ENCODE results near the gene NRIP1.

The NRIP1 gene

GRCh38 chr21:15003463-15004135 lies 61.2 kb downstream of the NRIP1 start:
- no peak for TF ChIP-seq TAF1 (IDR thresholded peaks at IDR 0.05; ENCODE audit: borderline replicate concordance, low read depth, low read length)
- no peak for TF ChIP-seq POLR2A (IDR thresholded peaks at IDR 0.05; ENCODE audit: low read depth, low read length)
- no peak for TF ChIP-seq POLR2AphosphoS5 (IDR thresholded peaks at IDR 0.05; ENCODE audit: low read depth, low read length)

DNA sequence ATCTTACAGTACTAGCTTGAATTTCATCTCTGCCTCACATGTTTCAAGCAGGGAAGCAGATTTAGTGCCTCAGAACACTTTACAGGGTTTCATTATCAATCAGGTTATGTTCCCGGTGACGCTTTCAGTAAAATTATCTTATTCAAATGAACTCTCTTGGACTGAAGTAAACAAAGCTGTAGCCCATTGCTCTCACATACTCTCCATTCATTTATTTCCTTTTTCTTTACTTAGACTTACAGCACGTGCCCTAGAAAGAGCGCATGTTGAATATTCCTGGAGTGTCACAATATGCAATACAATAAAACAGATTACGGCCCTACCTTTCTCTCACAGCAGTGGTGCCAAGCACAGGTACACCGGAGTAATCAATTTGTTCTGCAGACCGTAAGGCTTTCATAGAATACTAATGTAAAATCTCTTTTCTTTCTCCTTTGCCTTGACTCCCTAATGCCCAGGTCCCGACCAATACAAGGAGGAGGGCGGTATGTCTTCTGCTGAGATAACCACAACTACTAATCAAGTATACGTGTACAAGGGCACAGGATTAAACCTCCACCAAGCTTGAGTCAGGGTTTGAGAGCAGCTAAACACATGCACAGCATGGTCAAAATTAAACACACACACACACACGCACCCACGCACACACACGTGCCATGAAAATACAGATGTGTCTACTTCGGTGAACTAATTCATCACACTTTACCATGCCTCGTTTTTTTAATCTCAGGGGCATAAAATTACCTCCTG lies 62.8 kb downstream of the NRIP1 start:
- FAIRE-seq, result peak; percentile 57
- no peak for TF ChIP-seq POLR2A (IDR thresholded peaks at IDR 0.05; ENCODE audit: low read depth, low read length)
- TF ChIP-seq POLR2AphosphoS5 (IDR thresholded peaks at IDR 0.05; ENCODE audit: low read depth, low read length), result no peak
- no peak for TF ChIP-seq TAF1 (IDR thresholded peaks at IDR 0.05; ENCODE audit: borderline replicate concordance, low read depth, low read length)
- DNase-seq (ENCODE audit: insufficient read length), result no peak

More at GRCh38 chr21:15003463-15004135, 61.2 kb downstream of the NRIP1 start:
- FAIRE-seq, result no peak
- DNase-seq (ENCODE audit: insufficient read length), result no peak

DNA sequence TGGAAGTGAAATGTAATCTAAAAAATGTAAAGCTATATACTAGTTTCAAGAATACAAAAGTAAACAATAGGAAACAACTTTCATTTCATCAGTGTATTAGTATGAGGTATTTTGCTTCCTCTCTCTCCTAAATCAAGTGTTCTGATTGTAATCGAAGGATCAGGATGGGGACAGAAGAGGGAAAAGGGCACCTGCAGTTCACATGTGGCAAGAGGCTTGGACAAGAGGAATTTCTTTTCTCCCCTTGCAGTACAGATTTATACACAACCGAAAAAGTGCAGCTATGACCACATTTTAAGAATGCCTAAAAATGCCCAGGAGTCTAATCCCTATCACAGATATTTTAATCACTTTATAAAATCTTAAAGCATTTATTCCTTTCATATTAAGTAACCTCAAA lies 63.7 kb downstream of the NRIP1 start:
- no peak for DNase-seq (ENCODE audit: insufficient read length)
- FAIRE-seq, result no peak
- no peak for TF ChIP-seq TAF1 (IDR thresholded peaks at IDR 0.05; ENCODE audit: borderline replicate concordance, low read depth, low read length)
- no peak for TF ChIP-seq POLR2AphosphoS5 (IDR thresholded peaks at IDR 0.05; ENCODE audit: low read depth, low read length)
- no peak for TF ChIP-seq POLR2A (IDR thresholded peaks at IDR 0.05; ENCODE audit: low read depth, low read length)

DNA sequence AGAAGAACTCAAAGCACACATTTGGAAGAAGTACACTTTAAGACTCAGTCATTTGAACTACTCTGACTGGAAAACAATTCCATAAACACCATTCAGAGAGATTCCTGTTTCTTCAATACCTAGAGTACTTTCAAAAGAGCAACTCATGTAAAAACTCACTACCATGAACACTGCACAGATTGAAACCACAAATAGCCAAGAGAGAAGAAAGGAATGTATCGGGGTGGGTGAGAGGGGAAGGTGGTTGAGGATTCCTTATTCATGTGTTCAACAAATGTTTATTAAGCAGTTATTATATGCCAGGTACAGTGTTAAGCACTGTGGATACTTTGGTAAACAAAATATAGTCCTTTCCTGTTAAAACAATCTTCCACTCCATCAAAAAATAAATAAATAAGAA lies 64.7 kb downstream of the NRIP1 start:
- FAIRE-seq, result no peak
- TF ChIP-seq TAF1 (IDR thresholded peaks at IDR 0.05; ENCODE audit: borderline replicate concordance, low read depth, low read length), result no peak
- TF ChIP-seq POLR2A (IDR thresholded peaks at IDR 0.05; ENCODE audit: low read depth, low read length), result no peak
- TF ChIP-seq POLR2AphosphoS5 (IDR thresholded peaks at IDR 0.05; ENCODE audit: low read depth, low read length), result no peak
- no peak for DNase-seq (ENCODE audit: insufficient read length)

GRCh38 chr21:14998784-14999183 lies 66.0 kb downstream of the NRIP1 start:
- TF ChIP-seq POLR2AphosphoS5 (IDR thresholded peaks at IDR 0.05; ENCODE audit: low read depth, low read length) (no peak), POLR2A (IDR thresholded peaks at IDR 0.05; ENCODE audit: low read depth, low read length) (no peak), TAF1 (IDR thresholded peaks at IDR 0.05; ENCODE audit: borderline replicate concordance, low read depth, low read length) (no peak)
- DNase-seq (ENCODE audit: insufficient read length) (no peak), FAIRE-seq (no peak)

GRCh38 chr21:14998336-14998735 lies 66.5 kb downstream of the NRIP1 start:
- DNase-seq (ENCODE audit: insufficient read length), result no peak
- TF ChIP-seq POLR2A (IDR thresholded peaks at IDR 0.05; ENCODE audit: low read depth, low read length) (no peak), TAF1 (IDR thresholded peaks at IDR 0.05; ENCODE audit: borderline replicate concordance, low read depth, low read length) (no peak), POLR2AphosphoS5 (IDR thresholded peaks at IDR 0.05; ENCODE audit: low read depth, low read length) (no peak)
- FAIRE-seq, result no peak

DNA sequence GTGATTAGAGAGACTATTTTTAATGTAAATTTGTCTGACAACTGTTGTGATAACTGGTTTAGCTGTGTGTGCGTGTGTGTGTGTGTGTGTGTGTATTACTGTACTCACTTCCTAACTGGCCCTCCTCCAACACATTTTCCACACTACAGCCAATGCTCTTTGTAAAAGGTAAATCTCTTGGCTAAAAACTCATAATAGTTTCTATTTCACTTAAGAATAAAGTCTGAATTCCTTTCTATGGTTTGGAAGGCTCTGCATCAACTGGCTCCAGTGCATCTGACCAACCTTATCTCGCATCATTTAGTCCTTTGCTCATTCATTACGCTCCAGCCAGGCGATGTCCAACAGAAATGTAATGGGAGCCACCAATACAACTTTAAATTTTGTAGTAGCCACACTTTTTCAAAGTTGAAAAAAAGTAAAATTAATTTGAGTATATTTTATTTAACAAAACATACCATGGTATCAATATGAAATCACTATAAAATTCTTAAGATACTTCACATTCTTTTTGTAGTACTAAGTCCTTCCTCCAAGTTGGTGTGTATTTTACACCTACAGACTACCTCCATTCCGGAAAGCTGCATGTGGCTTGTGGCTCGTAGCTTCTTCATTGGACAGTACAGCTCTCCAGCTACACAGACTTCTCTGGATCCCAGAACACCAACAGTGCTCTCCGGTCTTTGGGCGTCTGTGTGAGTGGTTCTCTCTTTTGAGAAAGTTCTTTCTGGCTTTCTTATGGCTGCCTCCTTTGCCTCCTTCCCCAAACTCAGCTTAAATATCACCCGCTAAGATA lies 68.9 kb downstream of the NRIP1 start:
- no peak for FAIRE-seq

GRCh38 chr21:14995226-14995625 lies 69.6 kb downstream of the NRIP1 start:
- DNase-seq (ENCODE audit: insufficient read length), result no peak
- TF ChIP-seq POLR2A (IDR thresholded peaks at IDR 0.05; ENCODE audit: low read depth, low read length) (no peak), TAF1 (IDR thresholded peaks at IDR 0.05; ENCODE audit: borderline replicate concordance, low read depth, low read length) (no peak), POLR2AphosphoS5 (IDR thresholded peaks at IDR 0.05; ENCODE audit: low read depth, low read length) (no peak)
- FAIRE-seq, result no peak

More for the DNA sequence above, 68.9 kb downstream of the NRIP1 start:
- TF ChIP-seq POLR2AphosphoS5 (IDR thresholded peaks at IDR 0.05; ENCODE audit: low read depth, low read length), result no peak
- TF ChIP-seq POLR2A (IDR thresholded peaks at IDR 0.05; ENCODE audit: low read depth, low read length), result no peak
- TF ChIP-seq TAF1 (IDR thresholded peaks at IDR 0.05; ENCODE audit: borderline replicate concordance, low read depth, low read length), result no peak
- DNase-seq (ENCODE audit: insufficient read length), result no peak

DNA sequence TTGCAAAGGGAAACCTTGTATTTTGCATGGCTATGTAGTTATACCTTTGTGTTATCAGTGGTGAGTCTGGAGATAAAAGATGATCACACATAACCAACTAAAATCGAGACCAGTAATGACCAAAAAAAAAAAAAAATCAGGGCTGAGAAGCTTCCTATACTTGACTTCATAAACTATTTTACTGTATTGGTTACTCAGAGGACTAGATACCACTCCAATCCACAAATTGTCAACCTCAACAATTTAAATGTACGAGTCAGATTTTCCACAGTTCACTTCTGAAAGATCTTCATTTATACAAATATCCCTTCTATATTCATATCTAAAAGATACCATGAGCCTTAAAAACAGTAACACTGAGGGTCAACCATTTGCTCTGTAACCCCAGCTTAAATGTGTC lies 71.7 kb downstream of the NRIP1 start:
- DNase-seq (ENCODE audit: insufficient read length) (no peak), FAIRE-seq (no peak)
- TF ChIP-seq TAF1 (IDR thresholded peaks at IDR 0.05; ENCODE audit: borderline replicate concordance, low read depth, low read length) (no peak), POLR2A (IDR thresholded peaks at IDR 0.05; ENCODE audit: low read depth, low read length) (no peak), POLR2AphosphoS5 (IDR thresholded peaks at IDR 0.05; ENCODE audit: low read depth, low read length) (no peak)

GRCh38 chr21:14991957-14992356 lies 72.8 kb downstream of the NRIP1 start:
- no peak for TF ChIP-seq TAF1 (IDR thresholded peaks at IDR 0.05; ENCODE audit: borderline replicate concordance, low read depth, low read length)
- TF ChIP-seq POLR2AphosphoS5 (IDR thresholded peaks at IDR 0.05; ENCODE audit: low read depth, low read length), result no peak
- no peak for TF ChIP-seq POLR2A (IDR thresholded peaks at IDR 0.05; ENCODE audit: low read depth, low read length)
- DNase-seq (ENCODE audit: insufficient read length) (no peak), FAIRE-seq (no peak)

DNA sequence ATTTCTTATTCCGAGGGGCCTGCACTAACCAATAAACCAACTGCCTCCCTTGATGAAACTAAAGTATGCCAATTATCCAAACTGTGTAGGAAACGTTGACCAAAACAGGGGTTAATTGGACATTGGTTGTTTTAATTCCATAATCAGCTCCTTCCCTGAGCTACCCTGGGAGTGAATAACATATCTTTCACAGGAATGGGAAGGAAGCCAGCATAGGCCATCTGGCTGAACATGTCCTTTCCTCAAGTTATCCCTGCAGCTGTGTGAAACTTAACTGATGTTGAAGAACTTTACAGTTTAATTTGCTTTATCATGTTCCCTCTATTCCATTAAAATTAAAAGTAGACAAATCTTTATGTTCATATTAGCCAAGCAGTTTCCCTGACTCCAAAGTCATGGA lies 75.4 kb downstream of the NRIP1 start:
- DNase-seq (ENCODE audit: insufficient read length), result no peak
- no peak for FAIRE-seq
- TF ChIP-seq POLR2AphosphoS5 (IDR thresholded peaks at IDR 0.05; ENCODE audit: low read depth, low read length), result no peak
- TF ChIP-seq POLR2A (IDR thresholded peaks at IDR 0.05; ENCODE audit: low read depth, low read length), result no peak
- TF ChIP-seq TAF1 (IDR thresholded peaks at IDR 0.05; ENCODE audit: borderline replicate concordance, low read depth, low read length), result no peak

All from GM12892 (cell line).